Effector memory CD8-positive, alpha-beta T cell (primary cell): Measurements from ENCODE around the gene ZNF74.
A peak's percentile ranks its signal among the peaks of the same experiment; 100 is the strongest.

Experiments used
- ATAC-seq: fragments of 150-1000 bp; cut with Tn5 transposase; replicated peaks from 2 replicates; pipeline ENCODE4 v1.10.0; 2021; ENCODE audit warnings: mild to moderate bottlenecking, moderate library complexity
- DNase-seq, 3 experiments: peaks; one replicate each; pipeline ENCODE4 v3.0.0; 2021
- H3K27ac Mint-ChIP-seq, 2 donors: one replicate each; pipeline ENCODE4 v1.8.0; 2022; ENCODE audit warnings: mild to moderate bottlenecking in 2 of 2, mixed read lengths in 2 of 2, moderate library complexity in 2 of 2
- H3K27me3 Mint-ChIP-seq, 2 donors: one replicate each; pipeline ENCODE4 v1.8.0; 2022; ENCODE audit warnings: mixed read lengths in 2 of 2
- H3K36me3 Mint-ChIP-seq: one replicate; pipeline ENCODE4 v1.8.0; 2022; ENCODE audit warnings: mild to moderate bottlenecking, moderate library complexity, mixed read lengths; ENCODE audit not compliant: insufficient read depth
- H3K4me1 Mint-ChIP-seq, 2 donors: one replicate each; pipeline ENCODE4 v1.8.0; 2022; ENCODE audit warnings: low read depth in 2 of 2, mixed read lengths in 2 of 2
- H3K4me3 Mint-ChIP-seq, 2 donors: one replicate each; pipeline ENCODE4 v1.8.0; 2022; ENCODE audit warnings: mild to moderate bottlenecking in 2 of 2, mixed read lengths in 2 of 2, moderate library complexity in 2 of 2
- H3K9me3 Mint-ChIP-seq, 2 donors: one replicate each; pipeline ENCODE4 v1.8.0; 2022; ENCODE audit warnings: mixed read lengths in 2 of 2

Gene ZNF74

DNA sequence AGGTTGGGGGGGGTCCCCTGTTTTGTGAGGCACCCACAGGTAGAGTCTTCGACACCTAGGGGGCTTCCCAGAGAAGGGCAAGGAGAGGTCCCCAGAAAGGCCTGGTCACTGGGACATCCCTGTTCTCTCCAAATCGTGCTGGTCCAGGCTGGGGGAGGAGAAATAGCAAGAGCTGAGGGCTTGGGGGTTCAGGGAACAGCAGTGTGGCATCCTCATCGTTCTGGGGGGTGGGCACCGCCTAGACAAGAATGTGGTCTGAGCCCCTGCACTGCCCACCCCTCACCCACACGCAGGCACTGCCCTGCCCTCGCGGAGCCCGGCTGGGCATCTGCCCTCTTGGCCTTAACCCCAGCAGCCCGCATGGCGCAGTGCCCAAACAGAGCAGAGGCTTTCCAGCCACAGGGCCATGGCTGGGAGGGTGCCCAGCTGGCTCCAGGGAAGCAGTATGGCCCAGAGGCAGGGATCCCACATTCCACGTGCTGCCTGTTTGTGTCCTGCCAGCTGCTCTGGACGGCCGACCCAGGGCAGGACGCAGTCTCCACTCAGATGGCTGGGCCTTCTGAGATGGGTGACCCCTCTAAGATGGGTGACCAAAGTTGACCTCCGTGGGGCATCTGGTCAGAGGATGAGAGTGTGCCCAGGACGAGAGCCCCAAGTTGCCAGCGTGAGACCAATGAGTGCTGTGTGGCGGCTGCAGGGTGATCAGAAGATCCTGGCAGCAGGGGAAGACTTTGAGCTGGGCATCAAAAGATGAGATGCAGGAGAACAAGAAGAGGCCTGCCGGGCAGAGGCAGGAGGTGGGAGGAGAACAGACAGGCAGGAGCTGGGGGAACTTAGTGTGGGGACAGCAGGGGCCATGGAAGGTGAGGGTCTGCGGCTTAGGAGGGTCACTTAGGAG lies 29.3 kb downstream of the ZNF74 start:
- H3K27me3 Mint-ChIP-seq, result peaks cover 0 to 18% of the 10 kb centered on the region in 2 donors
- H3K4me3 Mint-ChIP-seq, result peak overlapping the region in 1 of 2 donors; percentile 52
- no peak overlapping the region for H3K27ac Mint-ChIP-seq
- H3K9me3 Mint-ChIP-seq, result no peaks in the 10 kb centered on the region
- peaks cover 5% of the 10 kb centered on the region for H3K36me3 Mint-ChIP-seq
- peaks cover 0 to 6% of the 10 kb centered on the region in 2 donors for H3K4me1 Mint-ChIP-seq
- no peak for ATAC-seq
- DNase-seq, result no peak

DNA sequence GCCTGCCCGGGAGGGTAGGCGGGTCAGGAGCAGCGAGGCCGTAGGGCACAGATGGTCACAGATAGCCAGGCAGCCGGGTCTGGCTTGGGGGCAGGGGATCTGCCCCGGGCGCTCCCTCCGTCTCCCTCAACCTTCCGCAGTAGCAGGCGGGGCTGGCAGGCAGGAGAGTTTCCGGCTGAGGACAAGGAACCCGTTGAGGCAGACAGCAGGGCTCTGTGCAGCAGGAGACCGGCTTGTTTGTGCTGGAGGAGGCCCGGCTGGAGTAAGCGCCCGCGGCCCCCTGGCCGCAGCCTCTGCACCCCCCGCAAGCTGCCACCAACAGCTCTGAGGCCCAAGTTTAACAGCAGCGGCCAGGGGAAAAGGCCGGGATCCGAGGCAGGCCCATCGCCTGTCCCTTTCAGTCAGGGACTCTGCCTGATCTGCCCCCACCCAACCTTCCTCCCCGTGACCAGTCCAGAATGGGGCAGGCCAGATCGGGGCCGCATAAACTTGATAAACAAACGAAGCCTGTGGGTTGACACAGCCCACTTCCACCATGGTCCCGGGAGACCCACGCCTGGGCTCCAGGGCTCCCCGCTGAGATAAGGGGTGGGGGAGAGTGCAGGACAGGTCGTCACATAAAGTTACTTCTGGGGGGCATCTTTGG lies 30.1 kb downstream of the ZNF74 start:
- DNase-seq, result no peak
- no peak for ATAC-seq
- Mint-ChIP-seq H3K4me1 (peaks cover 3 to 6% of the 10 kb centered on the region in 2 donors), H3K9me3 (no peaks in the 10 kb centered on the region), H3K4me3 (peak overlapping the region; percentile 49 to 52), H3K36me3 (peaks cover 4% of the 10 kb centered on the region), H3K27ac (no peak overlapping the region), H3K27me3 (peaks cover 0 to 23% of the 10 kb centered on the region in 2 donors)

DNA sequence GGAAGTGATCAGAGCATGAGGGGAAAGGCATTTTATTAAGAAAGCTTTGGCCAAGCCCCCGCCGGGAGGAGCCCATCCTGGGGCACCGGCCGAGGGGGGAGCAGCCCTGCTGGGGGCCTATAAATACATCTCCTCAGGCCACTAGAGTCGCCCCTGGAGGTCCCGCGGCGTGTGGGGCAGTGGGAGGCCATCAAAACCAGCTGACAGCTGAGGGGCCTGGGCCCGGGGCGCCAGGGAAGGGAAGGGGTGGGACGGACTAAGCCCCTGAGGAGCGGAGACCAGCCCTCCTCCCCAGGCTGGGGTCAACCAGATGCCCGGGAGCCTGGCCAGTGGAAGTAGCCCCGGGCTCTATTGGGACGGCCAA lies 30.6 kb downstream of the ZNF74 start:
- Mint-ChIP-seq H3K27ac (no peak overlapping the region), H3K4me1 (peaks cover 5 to 7% of the 10 kb centered on the region in 2 donors), H3K4me3 (peak overlapping the region; percentile 57 to 58), H3K36me3 (peaks cover 6% of the 10 kb centered on the region), H3K27me3 (peaks cover 0 to 27% of the 10 kb centered on the region in 2 donors), H3K9me3 (no peaks in the 10 kb centered on the region)
- no peak for ATAC-seq
- DNase-seq, result no peak

DNA sequence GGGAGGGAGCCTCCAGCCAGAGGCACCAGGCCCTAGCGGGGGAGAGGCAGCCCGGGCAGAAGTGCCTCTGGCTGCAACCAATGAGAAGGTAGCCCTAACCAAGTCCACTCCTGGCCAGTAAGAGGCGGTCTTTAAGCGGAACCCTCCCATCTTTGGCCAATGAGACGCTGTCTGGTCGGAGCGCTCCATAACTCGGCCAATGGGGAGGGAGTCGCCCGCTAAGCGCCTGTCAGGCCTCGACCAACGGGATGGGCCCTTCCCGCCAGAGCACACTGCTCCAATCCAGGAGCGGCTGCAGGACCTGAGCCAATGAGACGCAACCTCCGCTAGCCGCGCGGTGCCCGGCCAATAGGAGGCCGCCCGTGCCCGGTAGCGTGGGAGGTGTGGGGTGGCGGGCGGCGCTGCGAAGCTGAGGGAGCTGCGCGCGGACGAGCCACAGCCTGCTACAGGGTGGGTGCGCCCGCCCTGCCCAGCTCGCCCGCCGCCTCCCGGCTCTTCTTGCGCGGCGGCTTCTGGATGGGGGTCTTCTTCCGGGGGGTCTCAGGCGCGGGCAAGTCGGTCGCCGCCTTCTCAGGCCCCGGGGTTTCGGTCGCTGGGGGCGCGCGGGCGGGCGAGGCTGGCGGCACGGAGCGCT lies 31.1 kb downstream of the ZNF74 start:
- peaks cover 5 to 7% of the 10 kb centered on the region in 2 donors for H3K4me1 Mint-ChIP-seq
- H3K9me3 Mint-ChIP-seq, result no peaks in the 10 kb centered on the region
- H3K27me3 Mint-ChIP-seq, result peaks cover 0 to 27% of the 10 kb centered on the region in 2 donors
- peak overlapping the region; percentile 57 to 58 for H3K4me3 Mint-ChIP-seq
- ATAC-seq (no peak), DNase-seq (no peak)
- no peak overlapping the region for H3K27ac Mint-ChIP-seq
- peaks cover 6% of the 10 kb centered on the region for H3K36me3 Mint-ChIP-seq

DNA sequence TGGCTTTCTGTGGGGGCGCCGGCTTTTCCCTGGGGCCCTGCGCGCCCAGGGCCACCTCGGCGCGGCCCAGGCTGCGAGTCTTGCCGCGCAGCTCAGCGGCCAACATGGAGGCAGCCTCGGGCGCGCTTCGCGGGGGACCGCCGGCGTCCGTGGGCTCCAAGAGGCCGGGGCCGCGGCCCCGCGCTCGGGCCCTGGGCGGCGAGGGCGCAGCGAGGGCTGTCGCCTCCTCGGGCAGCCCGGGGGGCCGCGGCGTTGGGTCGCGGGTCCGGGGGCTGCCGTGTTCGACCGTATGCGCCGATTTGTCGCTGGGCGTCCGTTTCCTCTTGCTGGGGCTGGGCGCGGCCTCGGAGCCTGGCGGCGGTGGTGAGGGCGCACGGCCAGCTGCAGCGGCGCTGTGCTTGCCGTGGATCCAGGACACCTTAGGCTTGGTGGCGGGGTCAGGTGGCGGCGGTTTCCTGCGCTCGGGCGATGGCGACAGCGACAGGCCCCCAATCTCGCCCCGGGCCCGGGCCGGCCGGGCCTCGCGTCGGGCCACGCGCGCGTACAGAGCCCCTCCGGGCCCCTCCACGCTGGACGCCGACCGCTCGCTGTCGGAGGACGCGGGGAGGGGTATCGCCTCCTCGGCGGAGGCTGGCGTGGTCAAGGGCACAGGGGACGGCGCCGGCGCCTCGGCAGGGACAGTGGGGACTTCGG lies 31.8 kb downstream of the ZNF74 start:
- Mint-ChIP-seq H3K27me3 (peaks cover 0 to 27% of the 10 kb centered on the region in 2 donors), H3K9me3 (no peaks in the 10 kb centered on the region)
- ATAC-seq, result no peak

DNA sequence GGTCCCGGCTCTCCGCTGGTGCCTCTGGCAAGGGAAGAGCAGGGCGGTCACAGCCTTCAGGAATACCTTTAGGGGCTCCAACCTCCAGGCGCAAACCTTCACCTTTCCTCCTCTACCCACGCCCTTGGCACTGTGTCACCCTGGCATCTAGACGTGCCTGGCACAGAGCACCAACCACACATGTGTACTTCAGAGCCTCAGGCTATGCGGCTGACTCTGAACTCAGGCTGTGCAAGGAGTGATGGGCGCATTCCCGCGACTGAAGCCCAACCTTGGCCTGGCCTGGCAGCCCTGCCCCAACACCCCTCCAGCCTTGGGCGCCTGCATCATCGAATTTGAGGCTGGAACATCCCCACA lies 32.3 kb downstream of the ZNF74 start:
- Mint-ChIP-seq H3K27ac (no peak overlapping the region), H3K4me1 (peaks cover 5 to 9% of the 10 kb centered on the region in 2 donors), H3K36me3 (peaks cover 6% of the 10 kb centered on the region), H3K9me3 (no peaks in the 10 kb centered on the region), H3K4me3 (peak overlapping the region; percentile 10 to 51), H3K27me3 (peaks cover 0 to 27% of the 10 kb centered on the region in 2 donors)
- ATAC-seq (no peak), DNase-seq (no peak)

More for the DNA sequence above, 31.8 kb downstream of the ZNF74 start:
- no peak overlapping the region for H3K4me3 Mint-ChIP-seq
- peaks cover 6% of the 10 kb centered on the region for H3K36me3 Mint-ChIP-seq
- H3K27ac Mint-ChIP-seq, result no peak overlapping the region
- H3K4me1 Mint-ChIP-seq, result peaks cover 5 to 9% of the 10 kb centered on the region in 2 donors
- no peak for DNase-seq

DNA sequence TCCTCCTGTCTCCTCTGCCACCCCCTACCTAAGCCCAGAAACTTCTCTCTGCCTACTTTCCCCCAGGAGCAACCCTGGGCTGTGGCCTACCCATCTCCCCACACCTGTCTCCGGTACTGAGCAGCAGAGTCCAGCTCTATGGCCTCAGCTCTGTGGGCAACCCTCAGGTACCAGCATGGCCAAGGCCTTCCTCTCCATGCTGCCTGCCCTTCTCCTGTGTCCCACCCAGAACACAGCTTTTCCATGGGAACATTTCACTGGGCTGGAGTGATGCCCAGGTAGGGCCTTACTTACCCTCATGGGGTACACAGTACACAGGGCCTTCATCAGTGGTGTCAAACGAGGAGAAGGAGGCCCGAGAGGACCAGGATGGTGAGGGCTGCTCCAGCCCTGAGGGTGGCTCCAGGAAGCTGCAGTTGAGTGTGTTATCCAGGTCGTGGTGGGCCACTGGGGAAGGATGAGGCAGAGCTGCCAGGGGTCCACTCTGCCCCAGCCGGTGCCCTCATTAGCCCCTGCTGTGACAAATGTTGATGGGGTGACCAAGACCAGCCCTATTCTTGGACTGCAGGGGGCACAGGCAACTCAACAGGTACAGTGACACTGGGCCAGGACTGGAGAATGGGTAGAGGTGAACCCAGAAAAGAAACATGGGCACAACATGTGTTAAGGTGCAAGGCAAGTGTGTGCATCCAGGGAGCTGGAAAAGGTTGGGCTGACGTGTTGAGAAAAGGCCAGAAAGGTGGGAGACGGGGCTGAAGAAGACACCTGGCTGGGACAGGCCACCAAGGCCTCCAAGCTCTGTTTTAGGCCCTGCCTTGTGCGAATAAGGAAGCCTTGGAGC lies 33.4 kb downstream of the ZNF74 start:
- H3K27me3 Mint-ChIP-seq, result peaks cover 0 to 33% of the 10 kb centered on the region in 2 donors
- no peak overlapping the region for H3K27ac Mint-ChIP-seq
- H3K4me1 Mint-ChIP-seq, result peaks cover 5 to 12% of the 10 kb centered on the region in 2 donors
- H3K9me3 Mint-ChIP-seq, result no peaks in the 10 kb centered on the region
- peaks cover 6% of the 10 kb centered on the region for H3K36me3 Mint-ChIP-seq
- ATAC-seq (no peak), DNase-seq (no peak)
- H3K4me3 Mint-ChIP-seq, result peak overlapping the region; percentile 20 to 51

DNA sequence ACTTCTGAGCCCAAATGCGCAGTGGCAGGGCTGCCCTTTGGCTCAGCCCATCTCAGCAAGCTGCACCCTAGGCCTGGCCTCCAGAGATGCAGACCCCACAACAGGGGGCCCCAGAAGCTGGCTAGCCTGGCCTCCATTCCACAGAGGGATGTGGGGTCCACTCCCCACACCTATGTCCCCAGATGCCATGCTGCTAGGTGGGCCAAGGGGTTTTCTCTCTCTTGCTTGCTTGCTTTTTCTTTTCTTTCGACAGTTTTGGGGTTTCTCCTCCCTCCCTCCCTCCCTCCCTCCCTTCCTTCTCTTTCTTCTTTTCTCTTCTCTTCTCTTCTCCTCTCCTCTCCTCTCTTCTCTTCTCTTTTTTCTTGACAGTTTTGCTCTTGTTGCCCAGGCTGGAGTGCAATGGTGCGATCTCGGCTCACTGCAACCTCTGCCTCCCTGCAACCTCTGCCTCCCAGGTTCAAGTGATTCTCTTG lies 34.0 kb downstream of the ZNF74 start:
- peaks cover 0 to 40% of the 10 kb centered on the region in 2 donors for H3K27me3 Mint-ChIP-seq
- H3K27ac Mint-ChIP-seq, result no peak overlapping the region
- ATAC-seq, result no peak
- no peak for DNase-seq
- peak overlapping the region in 1 of 2 donors; percentile 90 for H3K4me3 Mint-ChIP-seq
- H3K4me1 Mint-ChIP-seq, result peaks cover 5 to 12% of the 10 kb centered on the region in 2 donors
- H3K9me3 Mint-ChIP-seq, result no peaks in the 10 kb centered on the region
- H3K36me3 Mint-ChIP-seq, result peaks cover 6% of the 10 kb centered on the region

DNA sequence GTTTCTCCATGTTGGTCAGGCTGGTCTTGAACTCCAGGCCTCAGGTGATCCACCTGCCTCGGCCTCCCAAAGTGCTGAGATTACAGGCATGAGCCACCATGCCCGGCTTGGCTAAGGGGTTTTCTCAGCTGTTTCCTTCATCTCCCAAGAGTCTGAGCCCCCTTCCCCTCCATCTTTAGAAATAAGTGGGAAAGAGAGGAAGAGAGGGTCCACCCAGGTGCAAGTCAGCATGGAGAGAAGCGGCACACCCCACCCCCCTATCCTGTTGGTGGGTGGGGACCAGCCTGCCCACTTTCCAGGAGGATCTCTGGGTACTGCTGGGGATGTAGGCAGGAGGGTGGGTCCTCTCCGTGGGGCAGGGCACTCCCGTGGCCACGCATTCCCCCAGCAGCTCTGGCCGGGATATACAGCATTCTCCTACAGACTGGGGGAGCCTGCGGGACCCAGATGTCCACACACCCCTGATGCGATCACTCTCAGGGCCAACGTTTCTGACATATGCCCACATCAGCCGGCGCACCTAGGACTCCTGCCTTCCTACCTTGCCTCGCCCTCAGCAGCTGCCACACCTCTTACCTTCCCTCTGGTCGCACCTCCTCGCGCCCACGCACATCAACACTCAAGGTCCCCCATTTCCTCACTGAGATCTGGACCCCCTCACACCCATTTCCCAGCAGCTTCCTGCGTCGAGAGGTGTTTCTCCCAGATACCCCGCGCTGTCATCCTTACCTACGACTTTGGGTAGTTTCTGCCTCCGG lies 34.7 kb downstream of the ZNF74 start:
- DNase-seq (no peak), ATAC-seq (peak; percentile 1)
- Mint-ChIP-seq H3K27me3 (peaks cover 0 to 44% of the 10 kb centered on the region in 2 donors), H3K4me1 (peaks cover 5 to 12% of the 10 kb centered on the region in 2 donors), H3K27ac (peak overlapping the region; percentile 53 to 61), H3K9me3 (no peaks in the 10 kb centered on the region), H3K36me3 (peaks cover 6% of the 10 kb centered on the region), H3K4me3 (peak overlapping the region; percentile 86 to 90)

DNA sequence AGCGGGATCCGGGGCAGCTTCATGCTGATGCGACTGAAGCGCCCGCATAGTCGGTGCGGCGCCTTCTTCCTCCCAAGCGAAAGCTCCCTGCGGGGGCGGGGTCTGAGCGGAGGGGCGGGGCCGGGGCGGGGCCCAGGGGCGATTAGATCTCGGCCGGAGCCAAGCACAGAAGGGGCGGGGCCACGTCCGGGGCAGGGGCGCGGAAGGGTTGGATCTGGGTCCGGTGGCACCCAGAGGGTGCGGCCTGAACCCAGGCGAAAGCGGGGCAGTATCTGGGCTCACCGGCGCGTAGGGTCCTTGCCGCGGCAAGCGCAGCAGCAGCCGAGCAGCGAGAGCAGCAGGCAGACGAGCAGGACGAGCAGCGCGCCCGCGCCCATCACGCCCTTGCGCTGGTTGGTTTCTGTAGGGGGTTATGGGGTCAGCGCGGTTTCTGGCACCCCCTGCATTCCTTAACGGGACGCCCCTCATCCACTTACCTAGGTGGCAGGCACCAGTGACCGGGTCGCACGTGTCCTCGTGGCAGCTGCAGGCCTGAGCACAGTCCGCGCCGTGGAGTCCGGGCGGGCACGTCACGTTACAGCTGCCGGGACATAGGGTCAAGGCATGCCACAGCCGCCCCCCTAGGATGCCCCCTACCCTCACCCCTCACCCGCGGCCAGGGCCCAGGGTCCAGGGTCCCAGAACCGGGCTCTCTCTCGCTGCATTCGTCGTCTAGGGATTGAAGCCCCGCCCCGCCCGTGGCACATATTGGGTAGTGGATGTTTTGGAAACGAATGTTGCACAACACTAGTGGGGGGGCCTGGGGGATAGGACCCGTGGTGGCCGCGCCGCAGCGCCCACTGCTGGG lies 35.5 kb downstream of the ZNF74 start:
- Mint-ChIP-seq H3K27me3 (peaks cover under 1 to 46% of the 10 kb centered on the region in 2 donors), H3K9me3 (no peaks in the 10 kb centered on the region), H3K27ac (peak overlapping the region; percentile 53 to 61), H3K4me3 (peak overlapping the region; percentile 86 to 90), H3K36me3 (peaks cover 6% of the 10 kb centered on the region), H3K4me1 (peaks cover 5 to 11% of the 10 kb centered on the region in 2 donors)
- peak; percentile 63 for ATAC-seq
- peak; percentile 67 to 76 (median 69) for DNase-seq

DNA sequence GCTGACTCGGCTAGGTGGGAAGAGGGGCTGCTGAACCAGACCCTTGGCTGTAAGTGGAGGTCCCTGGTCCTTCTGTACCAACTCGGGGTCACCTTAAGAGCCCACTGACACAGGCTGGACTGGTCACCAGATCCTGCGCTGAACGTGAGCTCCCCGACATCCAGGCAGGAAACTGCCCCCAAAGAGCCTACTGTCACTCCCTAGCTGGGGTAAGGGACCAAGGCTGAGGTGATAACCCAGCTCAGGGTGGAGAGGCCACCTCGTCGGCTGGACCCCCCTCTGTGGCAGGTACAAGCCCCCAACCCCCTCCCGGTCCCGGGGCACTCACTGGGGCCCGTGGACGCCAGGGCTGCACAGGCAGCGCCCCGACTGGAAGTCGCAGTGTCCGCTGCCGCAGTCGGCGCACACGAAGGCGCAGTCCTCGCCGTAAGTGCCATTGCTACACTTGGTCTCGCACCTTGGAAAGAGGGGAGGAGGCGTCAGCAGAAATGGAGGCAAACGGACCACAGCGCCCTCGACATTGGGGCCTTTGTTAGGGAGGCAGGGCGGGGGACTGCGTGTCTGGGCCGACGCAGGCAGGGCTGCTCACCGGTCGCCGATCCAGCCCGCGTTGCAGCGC lies 36.3 kb downstream of the ZNF74 start:
- Mint-ChIP-seq H3K4me3 (peak overlapping the region; percentile 86 to 90), H3K27me3 (peaks cover 8 to 48% of the 10 kb centered on the region in 2 donors), H3K4me1 (peaks cover 5 to 11% of the 10 kb centered on the region in 2 donors), H3K36me3 (peaks cover 6% of the 10 kb centered on the region), H3K9me3 (no peaks in the 10 kb centered on the region), H3K27ac (peak overlapping the region in 1 of 2 donors; percentile 20)
- DNase-seq, result peak; percentile 21 to 28 (median 25)
- ATAC-seq, result peak; percentile 28
